Brain microvascular endothelial cell (primary cell): ENCODE data around the gene SUDS3.

Source experiments
- DNase-seq: peaks from one replicate; pipeline ENCODE4 v3.0.0-alpha.2; 2020
- H3K27ac ChIP-seq: fragments of 250-450 bp; sonication (Bioruptor Pico); 2 replicates; pipeline ENCODE4 v1.5.1; 2020; ENCODE audit warnings: mild to moderate bottlenecking, moderate library complexity
- H3K27me3 ChIP-seq: fragments of 250-450 bp; sonication (Bioruptor Pico); replicated peaks from 2 replicates; pipeline ENCODE4 v1.5.1; 2020; ENCODE audit warnings: mild to moderate bottlenecking
- H3K36me3 ChIP-seq: fragments of 250-450 bp; sonication (Bioruptor Pico); replicated peaks from 2 replicates; pipeline ENCODE4 v1.5.1; 2020; ENCODE audit warnings: mild to moderate bottlenecking
- H3K4me3 ChIP-seq: 2 replicates; pipeline ENCODE4 v1.5.1; 2011; ENCODE audit warnings: low read depth, mild to moderate bottlenecking, control low read depth, low read length, moderate library complexity
- CTCF ChIP-seq: IDR thresholded peaks from 2 replicates; pipeline ENCODE4 v1.5.1; 2011; ENCODE audit warnings: low read depth, mild to moderate bottlenecking, moderate library complexity, low read length, control low read depth, inconsistent platforms; ENCODE audit errors: missing control alignments
- in situ Hi-C: cut with HindIII; loops from 2 replicates; pipeline ENCODE4 v1.10.0; 2017; ENCODE audit warnings: low sequenced_read_pairs, low pct_ligation_motif_present

Gene SUDS3

DNA sequence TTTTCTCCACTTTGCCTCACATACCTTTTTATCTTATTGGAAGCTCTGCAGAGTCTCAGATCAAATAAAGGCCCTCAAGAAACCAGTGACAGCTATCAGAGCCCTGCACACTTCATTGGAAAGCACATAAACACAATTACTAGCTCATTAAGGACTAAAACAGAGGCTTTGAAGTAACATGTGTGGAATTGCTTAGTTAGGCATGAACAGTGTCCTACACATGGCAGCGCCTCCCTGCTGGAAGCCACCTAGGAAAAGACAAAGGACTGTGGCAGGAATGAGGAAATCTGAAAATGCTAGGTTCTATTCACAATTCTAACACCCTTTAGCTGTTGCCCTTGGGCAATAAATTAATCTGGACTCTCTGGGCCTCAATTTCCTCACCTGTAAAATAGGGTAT lies 89.4 kb downstream of the SUDS3 start:
- in situ Hi-C loops, result no loop called here
- H3K4me3 ChIP-seq, result no peak overlapping the region
- H3K27me3 ChIP-seq, result no peaks in the 10 kb centered on the region
- TF ChIP-seq CTCF, result no peak
- no peak for DNase-seq
- no peaks in the 10 kb centered on the region for H3K36me3 ChIP-seq
- no peak overlapping the region for H3K27ac ChIP-seq
